HCT116 (cell line): ENCODE measurements around the gene STK32B. TPM values are rescaled to one million over a fixed set of nuclear protein-coding genes. Genes with fewer than 3 reads are reported as not detected.
"Not testable (repeated sequence)": the region's sequence is repeated elsewhere in the genome, so short reads cannot be mapped to it uniquely, and the experiment has no call there.

Source experiments
- ATAC-seq: fragments of 200-7000 bp; cut with Tn5 transposase; 2 replicates; pipeline ENCODE4 v1.9.1; 2020; ENCODE audit warnings: mild to moderate bottlenecking, moderate library complexity
- BruUV-seq: library from RNA; stranded (reverse); fragments of 400-500 nt; replicated peaks from 2 replicates; lab custom pipeline; 2021; lab: Mats Ljungman, UMichigan
- CTCF ChIA-PET: fragments of 300-600 bp; sonication (Branson Sonifier 250); formaldehyde crosslinking; loops from one replicate; lab custom pipeline; 2021; ENCODE audit warnings: antibody characterized with exemption; lab: Charles Lee
- POLR2A ChIA-PET: fragments of 300-600, 350-600 bp; sonication (Branson Sonifier 250); formaldehyde crosslinking; loops from one replicate; lab custom pipeline; 2021; ENCODE audit warnings: antibody characterized with exemption; lab: Charles Lee
- RAD21 ChIA-PET, 2 experiments: fragments of 300-600 bp; sonication (Branson Sonifier 250); formaldehyde crosslinking; loops; one replicate each; lab custom pipeline; 2023; ENCODE audit warnings: low total read pairs in 2 of 2; ENCODE audit not compliant: uncharacterized antibody in 2 of 2, unreplicated experiment in 2 of 2, low non-redundant PET in 1 of 2; lab: Charles Lee
- DNase-seq: peaks from one replicate; pipeline ENCODE4 v3.0.0-alpha.2; 2010; ENCODE audit warnings: low read depth, low spot score
- H2AFZ ChIP-seq: fragments of 200-600 bp; shearing (Covaris generic), sonication (generic); 2 replicates; pipeline ENCODE4 v1.6.1; 2017; ENCODE audit warnings: low read depth, mixed run types, mixed read lengths, antibody characterized with exemption, low read length; ENCODE audit not compliant: poor library complexity, severe bottlenecking
- H3K27ac ChIP-seq: 2 replicates; pipeline ENCODE4 v1.5.1; 2012; ENCODE audit warnings: low read depth, low read length
- H3K27me3 ChIP-seq: fragments of 200-600 bp; sonication (generic); 2 replicates; pipeline ENCODE4 v1.6.1; 2016; ENCODE audit warnings: mixed run types, low read length, mixed read lengths; ENCODE audit not compliant: insufficient read depth
- H3K36me3 ChIP-seq, 2 experiments: fragments of 200-500 bp in 1 of 2; fragments of 200-600 bp in 1 of 2; sonication (Bioruptor generic) in 1 of 2; sonication (generic) in 1 of 2; 2 replicates each; pipeline versions ENCODE4 v1.5.1 to v1.6.1; 2014 to 2016; ENCODE audit warnings: low read length in 2 of 2, inconsistent platforms in 1 of 2, mixed read lengths in 1 of 2, mixed run types in 1 of 2; ENCODE audit not compliant: insufficient read depth in 2 of 2, control insufficient read depth in 1 of 2
- H3K4me1 ChIP-seq, 2 experiments: fragments of 200-600 bp in 1 of 2; sonication (generic) in 1 of 2; 2 replicates each; pipeline versions ENCODE4 v1.5.1 to v1.6.1; 2012 to 2017; ENCODE audit warnings: low read length in 2 of 2, inconsistent platforms in 1 of 2, mild to moderate bottlenecking in 1 of 2, mixed read lengths in 1 of 2, mixed run types in 1 of 2, moderate library complexity in 1 of 2; ENCODE audit not compliant: insufficient read depth in 2 of 2, control insufficient read depth in 1 of 2
- H3K4me2 ChIP-seq: fragments of 200-600 bp; sonication (generic); 2 replicates; pipeline ENCODE4 v1.6.1; 2017; ENCODE audit warnings: mixed run types, low read length, mixed read lengths
- H3K4me3 ChIP-seq, 2 experiments: fragments of 200-600 bp in 1 of 2; sonication (generic) in 1 of 2; replicated peaks in 1 of 2; 2 replicates each; pipeline ENCODE4 v1.5.1; 2011 to 2016; ENCODE audit warnings: low read length in 2 of 2, control low read depth in 1 of 2, low read depth in 1 of 2, mild to moderate bottlenecking in 1 of 2, mixed read lengths in 1 of 2, mixed run types in 1 of 2
- H3K79me2 ChIP-seq: fragments of 200-600 bp; sonication (generic); 2 replicates; pipeline ENCODE4 v1.6.1; 2017; ENCODE audit warnings: mild to moderate bottlenecking, mixed run types, low read length, moderate library complexity, mixed read lengths; ENCODE audit not compliant: insufficient read depth
- H3K9ac ChIP-seq: fragments of 200-600 bp; sonication (generic); 2 replicates; pipeline ENCODE4 v1.6.1; 2016; ENCODE audit warnings: low read length, mixed read lengths
- H3K9me2 ChIP-seq: fragments of 200-600 bp; sonication (generic), shearing (Covaris generic); 2 replicates; pipeline ENCODE4 v1.6.1; 2017; ENCODE audit warnings: mixed run types, mild to moderate bottlenecking, moderate library complexity; ENCODE audit not compliant: insufficient read depth
- H3K9me3 ChIP-seq, 2 experiments: fragments of 200-500 bp in 1 of 2; fragments of 200-600 bp in 1 of 2; sonication (Bioruptor generic) in 1 of 2; sonication (generic) in 1 of 2; 2 replicates each; pipeline ENCODE4 v1.6.1; 2014 to 2017; ENCODE audit warnings: low read length in 2 of 2, mixed read lengths in 2 of 2, inconsistent platforms in 1 of 2, low read depth in 1 of 2, mild to moderate bottlenecking in 1 of 2, mixed run types in 1 of 2, moderate library complexity in 1 of 2; ENCODE audit not compliant: control insufficient read depth in 1 of 2, insufficient read depth in 1 of 2
- H4K20me1 ChIP-seq: fragments of 200-600 bp; sonication (generic), shearing (Covaris generic); 2 replicates; pipeline ENCODE4 v1.6.1; 2017; ENCODE audit warnings: mixed run types, mild to moderate bottlenecking, moderate library complexity; ENCODE audit not compliant: insufficient read depth
- ATF3 ChIP-seq: IDR thresholded peaks from 2 replicates; pipeline ENCODE4 v1.6.1; 2012
- CEBPB ChIP-seq: IDR thresholded peaks from 2 replicates; pipeline ENCODE4 v1.6.1; 2012; ENCODE audit warnings: low read depth
- EGR1 ChIP-seq: IDR thresholded peaks from 2 replicates; pipeline ENCODE4 v1.6.1; 2012; ENCODE audit warnings: low read depth
- JUND ChIP-seq: IDR thresholded peaks from 2 replicates; pipeline ENCODE4 v1.6.1; 2012
- POLR2A ChIP-seq: IDR thresholded peaks from 2 replicates; pipeline ENCODE4 v1.7.0; 2011; ENCODE audit warnings: borderline replicate concordance; ENCODE audit not compliant: insufficient read depth, insufficient read length; ENCODE audit errors: extremely low read depth
- POLR2AphosphoS5 ChIP-seq: IDR thresholded peaks from 2 replicates; pipeline ENCODE4 v1.6.1; 2011; ENCODE audit warnings: mild to moderate bottlenecking, low read depth, low read length, moderate library complexity
- SIN3A ChIP-seq: IDR thresholded peaks from 2 replicates; pipeline ENCODE4 v1.6.1; 2012; ENCODE audit warnings: low read depth
- SP1 ChIP-seq: IDR thresholded peaks from 2 replicates; pipeline ENCODE4 v1.6.1; 2012; ENCODE audit warnings: low read depth
- SRF ChIP-seq: IDR thresholded peaks from 2 replicates; pipeline ENCODE4 v1.6.1; 2012; ENCODE audit warnings: low read depth
- TCF7L2 ChIP-seq: IDR thresholded peaks from 2 replicates; pipeline ENCODE4 v1.7.0; 2011; ENCODE audit warnings: borderline replicate concordance, inconsistent platforms; ENCODE audit not compliant: insufficient read depth, insufficient read length; ENCODE audit errors: extremely low read depth
- ZFX ChIP-seq: fragments of 450-650 bp; IDR thresholded peaks from 2 replicates; pipeline ENCODE4 v1.6.1; 2017
- intact Hi-C: fragments of 100-400 bp; cut with micrococcal nuclease; formaldehyde crosslinking; loops from 2 replicates; pipeline ENCODE4 v1.10.0; 2022
- total RNA-seq: library from RNA; stranded (reverse); gene quantifications from one replicate; pipeline ENCODE4 v1.2.1, GENCODE V29; 2021; ENCODE audit not compliant: unreplicated experiment
- TF ChIP-seq, protein P1 (sequence below): IDR thresholded peaks from 2 replicates; pipeline ENCODE4 v1.6.1; 2012; ENCODE audit warnings: low read depth

STK32B gene
- total RNA-seq, 1 experiment from 2014 or later, result not detected

DNA sequence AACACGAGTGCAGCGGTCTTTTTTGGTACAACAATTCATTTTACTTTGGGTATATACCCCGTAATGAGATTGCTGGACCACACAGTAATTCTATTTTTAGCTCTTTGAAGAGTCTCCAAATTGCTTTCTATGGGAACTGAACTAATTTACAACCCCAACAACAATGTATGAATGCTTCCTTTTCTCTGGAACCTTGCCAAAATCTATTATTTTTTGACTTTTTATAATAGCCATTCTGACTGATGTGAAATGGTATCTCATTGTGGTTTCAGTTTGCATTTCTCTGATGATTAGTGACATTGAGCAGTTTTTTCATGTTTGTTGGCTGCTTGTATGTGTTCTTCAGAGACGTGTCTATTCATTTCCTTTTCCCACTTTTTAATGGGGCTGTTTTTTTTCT lies 240.8 kb downstream of the STK32B start:
- intact Hi-C loops, result no loop called here
- BruUV-seq, result no TSS peak
- no peak for TF ChIP-seq CEBPB
- no peak for TF ChIP-seq SRF
- no peak for TF ChIP-seq JUND
- TF ChIP-seq POLR2AphosphoS5, result no peak
- TF ChIP-seq EGR1, result no peak
- no peak for TF ChIP-seq SIN3A
- TF ChIP-seq ZFX, result no peak
- TF ChIP-seq, protein P1, sequence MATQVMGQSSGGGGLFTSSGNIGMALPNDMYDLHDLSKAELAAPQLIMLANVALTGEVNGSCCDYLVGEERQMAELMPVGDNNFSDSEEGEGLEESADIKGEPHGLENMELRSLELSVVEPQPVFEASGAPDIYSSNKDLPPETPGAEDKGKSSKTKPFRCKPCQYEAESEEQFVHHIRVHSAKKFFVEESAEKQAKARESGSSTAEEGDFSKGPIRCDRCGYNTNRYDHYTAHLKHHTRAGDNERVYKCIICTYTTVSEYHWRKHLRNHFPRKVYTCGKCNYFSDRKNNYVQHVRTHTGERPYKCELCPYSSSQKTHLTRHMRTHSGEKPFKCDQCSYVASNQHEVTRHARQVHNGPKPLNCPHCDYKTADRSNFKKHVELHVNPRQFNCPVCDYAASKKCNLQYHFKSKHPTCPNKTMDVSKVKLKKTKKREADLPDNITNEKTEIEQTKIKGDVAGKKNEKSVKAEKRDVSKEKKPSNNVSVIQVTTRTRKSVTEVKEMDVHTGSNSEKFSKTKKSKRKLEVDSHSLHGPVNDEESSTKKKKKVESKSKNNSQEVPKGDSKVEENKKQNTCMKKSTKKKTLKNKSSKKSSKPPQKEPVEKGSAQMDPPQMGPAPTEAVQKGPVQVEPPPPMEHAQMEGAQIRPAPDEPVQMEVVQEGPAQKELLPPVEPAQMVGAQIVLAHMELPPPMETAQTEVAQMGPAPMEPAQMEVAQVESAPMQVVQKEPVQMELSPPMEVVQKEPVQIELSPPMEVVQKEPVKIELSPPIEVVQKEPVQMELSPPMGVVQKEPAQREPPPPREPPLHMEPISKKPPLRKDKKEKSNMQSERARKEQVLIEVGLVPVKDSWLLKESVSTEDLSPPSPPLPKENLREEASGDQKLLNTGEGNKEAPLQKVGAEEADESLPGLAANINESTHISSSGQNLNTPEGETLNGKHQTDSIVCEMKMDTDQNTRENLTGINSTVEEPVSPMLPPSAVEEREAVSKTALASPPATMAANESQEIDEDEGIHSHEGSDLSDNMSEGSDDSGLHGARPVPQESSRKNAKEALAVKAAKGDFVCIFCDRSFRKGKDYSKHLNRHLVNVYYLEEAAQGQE, result no peak
- no peak for TF ChIP-seq ATF3
- no peak for TF ChIP-seq SP1
- no peak for TF ChIP-seq POLR2A
- no peak for TF ChIP-seq TCF7L2
- TF ChIP-seq, all 23 proteins: peak for 0

DNA sequence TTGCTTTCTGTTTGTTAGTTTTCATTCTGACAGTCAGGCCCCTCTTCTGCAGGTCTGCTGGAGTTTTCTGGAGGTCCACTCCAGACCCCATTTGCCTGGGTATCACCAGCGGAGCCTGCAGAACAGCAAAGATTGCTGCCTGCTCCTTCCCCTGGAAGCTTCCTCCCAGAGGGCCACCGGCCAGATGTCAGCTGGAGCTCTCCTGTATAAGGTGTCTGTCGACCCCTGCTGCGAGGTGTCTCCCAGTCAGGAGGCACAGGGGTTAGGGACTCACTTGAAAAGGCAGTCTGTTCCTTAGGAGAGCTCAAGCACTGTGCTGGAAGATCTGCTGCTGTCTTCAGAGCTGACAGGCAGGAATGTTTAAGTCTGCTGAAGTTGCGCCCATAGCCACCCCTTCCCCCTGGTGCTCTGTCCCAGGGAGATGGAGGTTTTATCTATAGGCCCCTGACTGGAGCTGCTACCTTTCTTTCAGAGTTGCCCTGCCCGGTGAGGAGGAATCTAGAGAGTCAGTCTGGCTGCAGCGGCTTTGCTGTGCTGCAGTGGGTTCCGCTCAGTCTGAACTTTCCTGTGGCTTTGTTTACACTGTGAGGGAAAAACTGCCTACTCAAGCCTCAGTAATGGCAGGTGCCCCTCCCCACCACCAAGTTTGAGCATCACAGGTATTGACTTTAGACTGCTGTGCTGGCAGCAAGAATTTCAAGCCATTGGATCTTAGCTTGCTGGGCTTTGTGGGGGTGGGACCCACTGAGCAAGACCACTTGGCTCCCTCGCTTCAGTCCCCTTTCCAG lies 246.9 kb downstream of the STK32B start:
- ATAC-seq, CTCF ChIA-PET: not testable (repeated sequence)

More for the DNA sequence above, 240.8 kb downstream of the STK32B start:
- no peaks in the 10 kb centered on the region for H3K9me3 ChIP-seq
- no peak overlapping the region for H3K27ac ChIP-seq
- RAD21 ChIA-PET, result no interaction called here
- no peaks in the 10 kb centered on the region for H3K36me3 ChIP-seq
- no peaks in the 10 kb centered on the region for H3K9me2 ChIP-seq
- POLR2A ChIA-PET, result no interaction called here
- no peak overlapping the region for H3K9ac ChIP-seq
- CTCF ChIA-PET, result no interaction called here
- H2AFZ ChIP-seq, result no peak overlapping the region
- H3K4me2 ChIP-seq, result no peak overlapping the region
- no peak overlapping the region for H3K4me3 ChIP-seq
- H3K27me3 ChIP-seq, result no peaks in the 10 kb centered on the region; the same call in 1 of the 2 replicates
- ATAC-seq (no peak), DNase-seq (no peak)
- no peaks in the 10 kb centered on the region for H4K20me1 ChIP-seq
- no peaks in the 10 kb centered on the region for H3K4me1 ChIP-seq
- H3K79me2 ChIP-seq, result no peaks in the 10 kb centered on the region

More for the DNA sequence above, 246.9 kb downstream of the STK32B start:
- H3K4me1 ChIP-seq, H3K79me2 ChIP-seq, H3K4me2 ChIP-seq, H4K20me1 ChIP-seq, H3K27ac ChIP-seq, DNase-seq, H3K9me2 ChIP-seq, H3K36me3 ChIP-seq, BruUV-seq, RAD21 ChIA-PET, H2AFZ ChIP-seq, H3K9ac ChIP-seq, H3K4me3 ChIP-seq, H3K9me3 ChIP-seq, POLR2A ChIA-PET, intact Hi-C loops, H3K27me3 ChIP-seq: not testable (repeated sequence)
